Tibial nerve (tissue), 3 donors: Measurements from ENCODE around the gene SSBP2.

Experiments
- POLR2A ChIP-seq, 2 donors: fragments of 450-650 bp; IDR thresholded peaks; one replicate each; pipeline ENCODE4 v1.6.1; 2017; ENCODE audit warnings: antibody characterized with exemption in 2 of 2, mild to moderate bottlenecking in 2 of 2, moderate library complexity in 2 of 2
- TF ChIP-seq, protein P1 (sequence below), 5 experiments: fragments of 200-600 bp in 3 of 5; fragments of 450-650 bp in 2 of 5; sonication (generic) in 3 of 5; IDR thresholded peaks; one replicate each; pipeline ENCODE4 v1.5.1; 2016 to 2019; ENCODE audit warnings: antibody characterized with exemption in 5 of 5, mild to moderate bottlenecking in 3 of 5, moderate library complexity in 2 of 5

DNA sequence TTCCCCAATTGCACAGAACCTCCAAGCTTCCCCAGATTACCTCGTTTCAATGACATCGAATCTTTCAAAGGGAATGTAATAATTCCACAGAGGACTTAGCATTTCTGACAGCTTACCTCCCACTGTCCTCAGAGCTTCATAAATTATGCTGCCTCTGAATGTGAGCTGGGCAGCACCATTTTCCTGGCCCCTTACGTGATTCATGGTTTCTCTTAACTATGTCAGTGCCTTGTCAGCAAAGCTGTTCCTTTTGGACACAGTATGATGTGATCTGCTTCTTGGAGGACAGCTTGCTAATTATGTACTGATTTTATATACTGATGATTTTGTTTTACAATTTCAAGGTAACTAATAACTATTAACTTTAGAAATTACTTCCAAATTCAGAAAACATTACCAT, 27.7 kb upstream of the SSBP2 start:
- TF ChIP-seq, protein P1, sequence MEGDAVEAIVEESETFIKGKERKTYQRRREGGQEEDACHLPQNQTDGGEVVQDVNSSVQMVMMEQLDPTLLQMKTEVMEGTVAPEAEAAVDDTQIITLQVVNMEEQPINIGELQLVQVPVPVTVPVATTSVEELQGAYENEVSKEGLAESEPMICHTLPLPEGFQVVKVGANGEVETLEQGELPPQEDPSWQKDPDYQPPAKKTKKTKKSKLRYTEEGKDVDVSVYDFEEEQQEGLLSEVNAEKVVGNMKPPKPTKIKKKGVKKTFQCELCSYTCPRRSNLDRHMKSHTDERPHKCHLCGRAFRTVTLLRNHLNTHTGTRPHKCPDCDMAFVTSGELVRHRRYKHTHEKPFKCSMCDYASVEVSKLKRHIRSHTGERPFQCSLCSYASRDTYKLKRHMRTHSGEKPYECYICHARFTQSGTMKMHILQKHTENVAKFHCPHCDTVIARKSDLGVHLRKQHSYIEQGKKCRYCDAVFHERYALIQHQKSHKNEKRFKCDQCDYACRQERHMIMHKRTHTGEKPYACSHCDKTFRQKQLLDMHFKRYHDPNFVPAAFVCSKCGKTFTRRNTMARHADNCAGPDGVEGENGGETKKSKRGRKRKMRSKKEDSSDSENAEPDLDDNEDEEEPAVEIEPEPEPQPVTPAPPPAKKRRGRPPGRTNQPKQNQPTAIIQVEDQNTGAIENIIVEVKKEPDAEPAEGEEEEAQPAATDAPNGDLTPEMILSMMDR (IDR thresholded peaks at IDR 0.05) = no peak
- no peak for TF ChIP-seq POLR2A (IDR thresholded peaks at IDR 0.05)
